Activated CD4-positive, alpha-beta T cell treated with anti-CD3 and anti-CD28 coated beads, Interleukin-2, amount 50 U/mL, for 48 hours (primary cell): ENCODE measurements around the gene CHST13.

ENCODE experiments used
- DNase-seq, 2 experiments: peaks; one replicate each; pipeline ENCODE4 v3.0.0-alpha.2; 2020

The CHST13 gene

DNA sequence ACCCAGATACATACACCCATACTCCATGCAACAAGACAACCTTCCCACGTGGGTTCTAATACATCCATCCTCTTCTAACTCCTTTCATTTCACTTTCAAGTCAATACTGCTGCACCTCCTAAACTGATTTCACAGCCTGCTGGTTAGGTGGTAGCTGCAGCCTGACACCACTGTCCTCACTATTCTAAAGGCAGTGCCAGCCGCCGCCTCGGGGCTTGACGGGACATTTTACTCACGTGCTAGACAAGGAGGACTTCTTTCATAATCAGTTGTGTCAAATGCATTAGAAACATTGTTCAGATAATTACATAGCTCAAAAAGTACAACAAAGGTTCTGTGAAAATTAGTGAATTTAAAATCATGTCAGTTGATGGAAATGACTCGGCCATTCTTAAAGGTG, 12.7 kb upstream of the CHST13 start:
- no peak for DNase-seq

DNA sequence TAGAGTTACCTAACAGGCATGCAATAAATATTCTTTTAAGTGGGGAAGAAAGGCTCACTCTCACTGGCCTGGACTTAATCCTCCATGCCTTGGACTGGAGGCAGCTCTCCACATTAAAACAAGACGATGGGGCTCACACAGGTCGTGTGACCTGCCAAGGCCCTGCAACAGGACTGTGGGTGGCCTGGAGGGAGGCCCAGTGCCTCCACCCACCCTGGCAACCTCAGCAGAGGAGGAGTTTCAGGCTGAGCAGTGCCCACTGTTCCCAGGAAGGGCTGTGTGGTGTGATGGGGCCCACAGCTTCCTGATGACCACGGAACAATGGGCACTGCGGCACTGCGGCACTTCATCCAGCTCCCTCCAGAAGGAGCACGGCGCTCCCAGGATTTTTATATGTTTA, 11.9 kb upstream of the CHST13 start:
- DNase-seq: no peak

DNA sequence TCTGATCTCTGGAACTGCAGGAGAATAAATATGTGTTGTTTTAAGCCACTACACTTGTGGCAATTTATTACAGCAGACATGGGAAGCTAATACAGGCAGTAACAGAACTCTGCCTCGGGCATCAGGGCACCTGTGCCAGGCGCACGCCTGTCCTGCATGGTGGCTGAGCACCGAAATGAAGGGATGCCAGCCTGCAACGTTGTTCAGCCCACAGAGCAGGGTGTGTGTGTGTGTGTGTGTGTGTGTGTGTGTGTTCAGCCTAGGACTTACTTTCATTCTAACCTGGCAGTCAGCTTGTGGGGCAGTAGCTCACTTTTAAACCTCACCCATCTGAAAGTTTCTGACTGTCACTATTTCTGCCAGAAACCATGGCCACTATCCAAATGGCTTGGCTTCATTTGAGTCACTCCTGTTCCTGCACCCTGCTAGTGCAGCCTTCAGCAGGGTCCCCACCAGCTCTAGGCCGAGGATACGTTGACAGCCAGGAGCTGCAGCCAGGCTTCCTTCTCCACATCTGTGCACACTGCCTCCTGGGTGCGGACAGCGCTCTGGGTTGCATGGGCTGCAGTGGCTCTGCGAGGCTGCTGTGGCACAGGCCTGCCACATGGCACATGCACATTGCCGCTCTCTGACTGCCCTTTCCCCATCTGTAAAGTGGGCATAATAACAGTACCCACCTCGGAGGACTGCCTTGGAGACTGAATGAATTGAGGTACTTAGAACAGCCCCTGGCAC, 10.9 kb upstream of the CHST13 start:
- DNase-seq: no peak

DNA sequence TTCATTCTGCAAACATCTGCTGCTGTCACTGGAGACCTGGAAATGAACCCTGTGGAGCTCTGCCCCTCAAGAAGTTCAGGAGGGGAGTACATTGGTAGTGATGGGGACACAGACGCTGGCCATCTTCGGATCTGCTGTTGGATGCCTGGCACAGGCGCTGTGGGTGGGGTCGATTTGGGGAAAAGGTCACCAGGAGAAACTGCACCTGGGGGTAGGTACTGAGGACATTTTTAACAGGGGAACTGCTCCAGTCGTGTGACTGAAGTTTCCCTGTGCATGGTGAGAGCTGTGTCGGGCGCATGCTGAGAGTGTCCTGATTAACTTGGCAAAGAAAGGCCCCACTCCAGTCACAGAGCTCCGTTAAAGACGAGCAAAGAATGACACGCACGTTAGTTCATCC, 9.8 kb upstream of the CHST13 start:
- DNase-seq: no peak

DNA sequence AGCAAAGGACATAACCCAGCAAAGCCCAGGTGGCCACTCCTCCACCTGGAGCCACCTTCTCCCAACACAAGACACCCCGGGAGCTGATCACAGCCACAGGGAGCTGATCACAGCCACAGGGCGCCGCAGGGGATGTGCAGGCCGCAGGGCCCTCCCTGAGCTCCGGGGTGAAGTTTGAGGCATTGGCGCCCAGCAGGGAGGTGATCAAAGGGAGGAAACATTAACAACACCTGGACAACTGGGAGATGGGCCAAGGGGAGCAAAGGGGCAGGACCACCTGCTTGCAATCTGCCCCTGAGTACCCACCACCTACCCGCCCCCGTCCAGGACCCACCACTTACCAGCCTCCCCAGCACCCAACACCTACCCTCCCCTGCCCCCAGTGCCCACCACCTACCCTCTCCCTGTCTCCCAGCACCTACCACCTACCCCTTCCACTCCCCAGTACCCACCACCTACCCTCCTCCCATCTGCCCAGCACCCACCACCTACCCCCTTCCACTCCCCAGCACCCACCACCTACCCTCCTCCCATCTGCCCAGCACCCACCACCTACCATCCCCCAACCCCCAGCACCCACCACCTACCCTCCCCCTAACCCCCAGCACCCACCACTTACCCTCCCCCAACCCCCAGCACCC, 8.8 kb upstream of the CHST13 start:
- DNase-seq: no peak

DNA sequence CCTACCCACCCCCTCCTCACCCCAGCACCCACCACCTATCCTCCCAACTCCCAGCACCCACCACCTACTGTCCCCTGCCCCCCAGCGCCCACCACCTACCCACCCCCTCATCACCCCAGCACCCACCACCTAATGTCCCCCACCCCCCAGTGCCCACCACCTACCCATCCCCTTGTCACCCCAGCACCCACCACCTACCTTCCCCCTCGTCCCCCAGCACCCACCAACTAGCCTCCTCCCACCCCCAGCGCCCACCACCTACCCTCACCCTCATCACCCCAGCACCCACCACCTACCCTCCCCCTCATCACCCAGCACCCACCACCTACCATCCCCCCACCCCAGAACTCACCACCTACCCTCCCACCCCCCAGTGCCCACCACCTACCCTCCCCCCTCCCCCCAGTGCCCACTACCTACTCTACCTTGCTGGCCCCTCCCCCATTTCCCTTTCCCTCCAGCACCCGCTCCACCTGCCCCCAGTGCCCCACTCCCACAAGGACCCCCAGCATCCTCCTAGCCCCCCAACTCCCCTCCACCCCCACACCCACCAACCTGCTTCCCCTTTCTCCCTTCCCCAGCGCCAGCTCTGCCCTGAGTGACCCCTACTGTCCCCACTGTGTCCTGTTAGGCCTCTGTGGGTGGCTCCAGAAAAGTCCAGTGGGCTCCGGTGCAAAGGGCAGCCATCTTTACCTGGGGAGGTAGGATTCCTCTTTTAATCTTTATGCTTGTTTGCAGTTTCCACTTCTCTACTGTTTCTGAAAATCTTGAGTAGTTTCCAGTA, 7.6 kb upstream of the CHST13 start:
- DNase-seq: no peak

DNA sequence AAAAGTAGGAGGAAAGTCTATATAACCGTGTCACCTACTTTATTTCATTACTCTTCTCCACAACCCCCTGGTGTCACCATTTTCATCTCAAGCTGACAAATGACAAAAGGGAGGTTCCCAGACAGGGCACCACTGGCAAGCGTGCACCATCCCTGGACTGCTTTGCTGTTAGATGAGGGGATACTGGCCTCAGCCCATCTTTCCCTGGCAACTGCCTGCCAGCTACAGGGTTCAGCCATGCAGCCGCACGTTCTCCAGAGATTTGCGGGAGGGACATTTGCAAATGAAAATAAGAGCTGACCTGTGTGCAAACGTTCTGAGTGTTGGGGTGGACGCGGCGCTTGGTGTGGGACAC, 7.0 kb upstream of the CHST13 start:
- no peak for DNase-seq

DNA sequence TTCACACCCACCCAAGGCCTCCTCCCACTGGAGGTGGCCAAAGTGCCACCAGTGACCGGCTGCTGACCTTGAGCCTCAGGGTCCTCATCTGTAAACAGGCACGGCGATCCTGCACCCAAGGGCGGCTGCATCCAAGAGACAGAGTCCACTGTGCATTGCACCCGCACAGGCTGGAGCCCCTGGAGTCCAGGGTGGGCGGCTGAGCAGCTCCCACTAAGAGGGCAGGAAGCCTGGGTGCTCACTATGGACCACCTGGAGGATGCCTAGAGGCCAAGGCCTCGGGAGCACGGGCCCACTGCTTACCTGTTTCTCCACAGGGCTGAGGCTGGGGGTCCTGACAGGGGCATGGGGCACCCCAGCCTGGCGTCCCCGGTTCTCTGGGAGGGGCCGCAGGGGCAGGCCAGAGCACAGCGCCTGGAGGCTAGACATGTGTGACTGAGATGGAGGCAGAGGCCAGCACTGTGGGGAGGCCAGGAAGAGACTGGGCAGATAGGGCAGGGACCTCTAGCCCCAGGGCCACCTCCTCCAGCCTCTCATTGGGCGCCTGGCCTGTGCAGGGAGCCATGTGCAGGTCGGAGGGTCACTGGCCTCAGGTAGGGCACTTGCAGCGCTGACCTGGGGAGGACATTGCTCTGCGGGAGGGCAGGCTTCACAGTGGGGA, 6.5 kb upstream of the CHST13 start, which contains the start of gene UROC1:
Gene UROC1, minus strand, starts transcription at position 483 of the 661 bp plus-strand sequence. Its CDS starts 54 bp downstream, at position 429.
- no peak for DNase-seq

DNA sequence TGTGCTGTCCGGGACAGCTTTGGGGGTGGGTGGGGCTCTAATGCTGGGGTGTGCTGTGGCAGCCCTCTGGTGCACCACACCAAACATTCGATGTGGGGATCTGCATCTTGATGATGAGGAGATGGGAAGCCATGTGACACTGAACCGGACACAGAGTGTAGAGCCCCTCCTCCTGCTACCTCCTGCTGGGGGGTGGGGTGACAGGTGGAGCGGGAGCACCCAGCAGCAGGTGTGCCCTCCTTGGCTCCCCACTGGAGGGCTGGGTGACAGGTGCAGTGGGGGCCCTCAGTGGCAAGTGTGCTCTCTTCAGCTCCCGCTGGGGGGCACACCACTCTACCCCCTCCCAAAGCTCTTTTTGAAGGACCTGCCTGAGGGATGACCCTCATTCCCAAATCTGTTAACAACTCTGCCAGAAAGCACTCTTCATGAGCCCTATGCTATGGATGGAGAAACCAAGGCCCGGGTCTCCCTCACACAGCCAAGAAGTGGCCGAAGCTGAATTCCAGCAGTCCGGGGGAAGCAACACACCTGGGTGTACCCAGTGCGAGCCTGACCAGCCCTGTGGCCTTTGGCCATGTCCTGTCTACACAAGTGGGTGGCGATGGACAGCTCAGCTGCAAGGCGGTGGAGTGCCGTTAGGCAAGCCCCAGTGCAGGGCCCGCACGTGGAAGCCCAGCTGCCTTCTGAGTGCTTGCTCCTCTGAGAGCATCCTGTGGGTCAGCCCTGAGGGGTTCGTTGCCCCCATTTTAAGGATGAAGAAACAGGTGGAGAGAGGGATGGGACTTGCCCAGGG, 5.8 kb upstream of the CHST13 start:
- DNase-seq: no peak

DNA sequence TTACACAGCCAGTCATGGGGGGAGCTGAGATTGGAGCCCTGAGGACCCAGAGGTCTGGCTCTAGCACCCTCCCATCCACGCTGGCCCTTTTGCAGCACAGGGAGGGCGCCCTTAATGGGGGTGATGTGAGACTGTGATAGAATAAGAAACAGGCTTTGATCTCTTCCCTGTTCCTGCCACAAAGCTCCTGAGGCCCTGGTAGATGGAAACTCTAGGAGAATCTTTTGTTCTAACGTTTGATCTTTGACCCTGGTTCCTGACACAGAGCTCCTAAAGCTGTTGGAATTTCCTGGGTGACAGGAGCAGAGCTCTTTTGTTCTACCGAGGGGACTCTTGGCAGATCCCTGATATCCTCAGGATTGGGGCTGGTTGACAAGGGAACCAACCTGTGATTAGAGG, 5.2 kb upstream of the CHST13 start:
- DNase-seq: no peak

DNA sequence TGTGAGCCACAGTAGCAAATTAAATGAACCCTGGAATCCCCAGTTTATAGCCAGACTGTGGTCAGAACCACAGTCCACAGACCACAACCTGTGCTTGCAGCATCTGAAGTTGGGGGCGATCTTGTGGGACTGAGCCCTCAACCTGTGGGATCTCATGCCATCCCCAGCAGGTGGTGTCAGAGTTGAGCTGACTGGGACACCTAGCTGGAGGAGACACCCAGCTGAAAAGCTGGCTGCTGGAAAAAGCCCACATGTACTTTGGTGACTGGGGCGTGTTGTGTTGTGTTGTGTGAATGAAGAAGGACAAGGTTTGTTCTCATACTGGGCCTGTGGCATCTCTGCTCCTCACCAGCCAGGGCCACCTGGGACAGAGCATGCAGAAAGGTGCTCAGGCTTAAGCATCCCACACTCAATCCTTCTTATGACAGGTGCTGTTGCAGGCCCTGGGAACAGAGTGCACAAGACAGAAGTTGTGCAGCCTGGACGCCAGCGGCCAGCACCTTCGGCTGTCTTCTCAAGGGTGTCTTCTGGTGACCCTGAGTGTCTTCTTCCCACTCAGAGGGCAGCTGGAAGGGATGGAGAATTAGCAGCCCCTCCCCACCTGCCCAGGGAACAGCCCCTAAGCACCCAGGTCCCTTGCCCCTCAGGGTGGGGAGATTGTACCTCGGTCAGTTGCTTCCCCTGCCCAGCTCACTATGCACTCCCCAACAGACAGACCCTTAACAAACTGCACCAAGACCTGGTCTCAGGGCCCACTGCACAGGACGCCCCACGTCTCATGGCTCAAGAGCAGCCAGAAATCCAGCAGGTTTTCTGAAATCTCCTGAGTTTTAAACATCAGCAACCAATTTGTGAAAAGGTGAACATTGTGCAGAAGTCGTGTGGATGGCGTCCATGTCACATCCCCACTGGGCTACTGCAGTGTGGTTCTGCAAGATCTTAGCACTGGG, 4.2 kb upstream of the CHST13 start:
- DNase-seq: no peak

DNA sequence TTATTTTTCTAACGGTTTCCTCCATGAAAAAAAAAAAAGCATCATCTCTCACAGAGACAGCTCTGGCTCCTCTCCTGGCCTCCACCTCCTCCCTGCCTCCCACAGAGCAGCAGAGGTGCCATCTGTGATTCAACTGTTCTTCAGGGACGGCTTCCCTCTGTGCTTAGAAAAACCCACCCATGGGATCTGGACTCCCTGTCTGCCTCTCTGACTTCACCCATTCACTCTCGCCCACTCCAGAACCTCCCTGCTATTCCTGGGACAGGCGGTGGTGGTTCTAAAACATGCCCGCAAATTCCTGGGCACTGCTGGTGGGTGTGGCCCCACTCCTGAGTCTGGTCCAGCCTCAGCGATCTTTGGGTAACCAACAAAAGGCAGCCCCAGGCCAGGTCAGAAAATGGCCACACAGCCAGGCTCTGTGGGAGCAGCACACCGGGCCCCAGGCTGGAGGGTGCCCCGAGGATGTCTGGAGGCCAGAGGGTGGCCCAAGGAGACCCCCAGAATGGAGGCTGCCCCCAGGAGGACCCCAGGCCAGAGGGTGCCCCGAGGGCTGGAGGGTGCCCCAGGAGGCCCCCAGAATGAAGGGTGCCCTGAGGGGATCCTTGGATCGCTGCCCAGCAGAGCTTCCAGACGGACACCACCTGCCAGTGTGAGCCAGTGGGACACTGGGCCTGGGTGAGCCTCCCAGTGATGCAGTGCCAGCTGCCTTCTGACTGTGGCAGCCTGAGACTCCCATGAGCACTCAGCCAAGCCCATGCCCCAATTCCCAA, 2.6 kb upstream of the CHST13 start:
- no peak for DNase-seq

DNA sequence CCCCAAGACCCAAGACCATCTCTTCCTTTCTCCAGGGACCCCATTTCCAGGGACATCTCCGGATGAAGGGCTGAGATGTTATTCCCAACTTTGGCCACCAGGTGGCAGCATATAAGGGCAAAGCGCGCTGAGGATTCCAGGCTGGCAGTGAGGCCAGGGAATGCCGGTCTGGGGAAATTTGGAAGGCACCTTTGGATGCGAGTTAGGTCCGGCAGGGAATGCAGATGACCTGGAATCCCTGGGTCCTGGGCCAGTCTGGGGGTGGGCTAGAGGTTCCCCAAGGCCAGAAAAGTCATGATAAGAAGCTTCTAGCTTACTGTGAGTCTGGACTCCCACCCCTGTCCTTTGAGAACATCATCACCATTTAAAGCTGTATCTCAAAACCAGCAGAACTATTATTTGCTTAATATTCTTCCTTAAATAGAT, 1.6 kb upstream of the CHST13 start:
- DNase-seq: peak; percentile 42 to 44

DNA sequence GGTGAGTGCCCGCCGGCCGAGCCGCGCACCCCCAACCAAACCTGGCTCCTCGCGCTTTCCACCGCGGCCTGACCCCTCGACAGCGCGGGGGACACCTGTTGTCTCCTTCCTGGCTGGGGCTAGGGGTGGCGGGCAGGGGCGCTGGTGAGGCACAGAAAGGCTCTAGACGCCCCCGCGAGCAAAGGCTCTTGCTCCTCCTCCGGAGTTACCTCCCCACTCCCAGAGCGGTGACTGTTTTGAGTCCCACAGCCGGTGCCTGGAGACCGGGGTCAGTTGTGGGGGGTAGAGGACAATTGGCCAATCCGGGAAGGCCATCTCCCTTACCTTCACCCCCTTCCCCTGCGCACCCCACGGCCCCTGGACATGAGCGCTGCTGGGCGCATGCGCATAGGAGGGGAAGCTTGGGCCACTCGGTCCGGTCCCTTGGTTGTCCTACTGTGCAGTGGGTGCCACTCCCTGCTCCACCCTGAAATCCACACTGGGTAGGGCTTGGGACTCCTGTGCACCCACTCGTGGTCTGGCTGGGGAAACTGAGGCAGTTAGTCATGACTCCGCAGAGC, 554 bp downstream of the CHST13 start:
- DNase-seq: no peak

DNA sequence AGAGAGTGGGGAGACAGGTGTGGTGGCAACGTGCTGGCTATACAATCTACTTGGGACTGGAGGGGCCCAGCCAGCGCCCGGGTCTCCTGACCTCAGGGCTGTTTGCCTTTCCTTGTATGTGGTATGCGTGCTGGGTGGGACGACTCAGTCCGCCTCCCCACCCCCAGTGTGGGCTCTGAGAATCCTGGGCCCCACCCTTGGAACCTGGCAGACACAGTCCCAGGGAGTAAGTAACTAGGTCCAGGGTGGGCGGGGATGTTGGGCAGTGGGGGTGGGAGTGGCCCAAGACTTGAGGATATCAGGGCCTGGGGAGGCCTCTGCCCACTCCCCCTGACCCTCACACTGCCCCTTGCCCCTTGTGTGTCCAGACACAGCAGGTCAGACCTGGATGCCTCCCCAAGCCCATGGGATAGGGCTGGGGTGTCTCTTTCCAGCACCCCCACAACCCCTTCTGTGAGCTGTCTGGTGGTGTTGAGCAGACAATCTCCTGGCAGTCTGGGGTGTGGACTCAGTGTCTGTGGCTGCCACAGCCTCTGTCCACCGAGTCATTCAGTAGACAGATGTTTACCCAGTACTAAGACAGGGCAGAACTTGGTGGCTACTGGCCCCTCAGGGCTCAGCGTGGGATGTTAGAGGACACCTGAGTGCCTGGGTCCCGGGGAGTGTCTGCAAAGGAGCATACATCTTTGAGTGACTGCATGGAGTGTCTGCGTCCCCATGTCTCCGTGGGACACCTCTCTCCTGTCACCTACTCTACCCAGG, 1.3 kb downstream of the CHST13 start:
- DNase-seq: no peak

DNA sequence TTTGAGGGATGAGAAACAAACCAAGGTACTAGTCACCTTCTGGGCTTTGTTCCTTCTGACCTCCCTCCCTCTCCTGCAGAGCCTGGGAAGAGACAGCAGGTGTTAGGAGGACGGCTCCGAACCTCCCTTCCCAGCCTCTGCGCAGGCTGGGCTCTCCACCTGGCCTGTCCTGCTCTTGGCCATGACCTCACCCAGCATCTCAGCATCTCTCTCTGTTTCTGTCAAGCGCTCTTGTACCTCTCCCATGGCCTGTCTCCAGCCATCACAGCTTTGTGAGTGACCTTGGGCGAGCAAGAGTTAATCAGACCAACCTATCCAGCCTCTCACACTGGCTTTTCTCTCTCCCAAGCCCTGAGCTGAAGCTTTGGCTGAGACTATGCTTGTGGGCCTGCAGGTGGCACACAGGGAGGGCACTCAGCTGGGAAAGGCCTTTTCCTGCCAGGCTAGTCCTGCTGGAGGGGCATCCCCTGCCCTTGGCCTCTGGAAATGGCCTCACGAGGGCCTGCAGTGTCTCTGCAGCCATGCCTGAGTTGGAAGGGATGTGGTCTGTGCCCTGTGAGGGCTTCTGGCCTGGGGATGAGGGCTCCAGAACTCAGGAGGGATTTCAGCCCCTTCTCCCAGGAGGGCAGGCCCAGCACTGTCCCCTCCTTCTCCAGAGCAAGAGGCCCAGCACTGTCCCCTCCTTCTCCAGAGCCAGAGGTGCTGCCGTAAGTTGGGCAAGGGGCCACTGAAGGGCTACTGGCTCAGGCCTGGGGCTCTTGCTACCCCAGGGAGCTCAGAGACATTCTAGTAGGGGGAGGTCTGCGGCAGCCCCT, 2.1 kb downstream of the CHST13 start:
- no peak for DNase-seq

DNA sequence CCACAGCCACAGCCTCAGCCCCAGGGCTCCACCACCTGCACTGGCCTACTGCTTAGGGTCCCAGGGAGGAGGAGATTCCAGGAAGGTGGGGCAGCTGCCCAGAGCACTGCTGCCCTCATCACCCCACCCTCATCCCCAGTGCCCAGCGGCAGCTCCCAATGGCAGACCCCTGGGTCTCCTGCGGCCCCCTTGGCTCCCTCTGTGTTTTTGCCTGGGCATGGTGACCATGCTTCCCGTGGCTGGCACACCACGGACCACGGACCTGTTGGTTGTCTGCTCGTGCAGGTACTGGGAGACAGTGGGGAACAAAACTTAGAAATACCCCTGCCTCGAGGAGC, 2.7 kb downstream of the CHST13 start:
- DNase-seq: no peak

DNA sequence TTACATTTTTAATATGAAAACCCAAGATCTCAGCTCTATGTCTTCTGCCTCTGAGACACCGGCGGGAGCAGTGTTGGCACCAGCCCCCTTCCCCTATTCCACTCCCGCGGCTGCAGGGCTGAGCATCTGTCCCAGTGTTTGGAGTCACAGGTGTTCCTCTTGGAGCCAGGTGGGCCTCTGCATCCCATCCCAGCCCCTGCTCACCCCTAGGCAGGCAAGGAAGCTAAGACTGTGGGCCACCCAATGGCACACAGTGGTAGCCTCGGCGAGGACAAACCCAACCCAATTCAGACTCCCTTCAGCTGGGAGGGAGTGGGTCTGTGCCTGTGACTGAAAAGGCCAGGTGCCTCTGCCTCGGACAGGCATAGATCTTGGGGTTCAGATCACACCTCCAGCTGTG, 3.1 kb downstream of the CHST13 start:
- no peak for DNase-seq
